Lower leg skin (tissue), 3 donors: Measurements from ENCODE around the gene CADPS2.

ENCODE experiments used
- CTCF ChIP-seq, 3 donors: fragments of 450-650 bp; IDR thresholded peaks; one replicate each; pipeline ENCODE4 v1.5.1; 2016; ENCODE audit warnings: antibody characterized with exemption in 3 of 3, mild to moderate bottlenecking in 3 of 3, moderate library complexity in 2 of 3
- POLR2A ChIP-seq, 2 donors: fragments of 450-650 bp; IDR thresholded peaks; one replicate each; pipeline ENCODE4 v1.6.1; 2016 to 2017; ENCODE audit warnings: antibody characterized with exemption in 2 of 2, mild to moderate bottlenecking in 1 of 2, moderate library complexity in 1 of 2

- TF ChIP-seq POLR2A (IDR thresholded peaks at IDR 0.05) = no peak
- no peak for TF ChIP-seq CTCF (IDR thresholded peaks at IDR 0.05)
Measured at GRCh38 chr7:122831436-122831835, 54.8 kb downstream of the CADPS2 start.
